GM13976 (cell line): ENCODE measurements around the gene SCART1.

ENCODE experiments used
- DNase-seq: peaks from one replicate; pipeline ENCODE4 v3.0.0; 2012; ENCODE audit warnings: low spot score
- CTCF ChIP-seq: IDR thresholded peaks from 2 replicates; pipeline ENCODE4 v1.5.1; 2012; ENCODE audit warnings: borderline replicate concordance, mild to moderate bottlenecking; ENCODE audit not compliant: insufficient read depth; ENCODE audit errors: extremely low read depth, missing control alignments, control extremely low read depth
- in situ Hi-C: fragments of 300-500 bp; cut with MboI; formaldehyde crosslinking; loops from one replicate; pipeline ENCODE4 v1.12.0; 2022; ENCODE audit warnings: low sequenced_read_pairs, mixed read lengths, inconsistent platforms; ENCODE audit not compliant: unreplicated experiment

Gene SCART1

GRCh38 chr10:133474665-133475424 lies 21.1 kb downstream of the SCART1 start:
- no peak for DNase-seq
- in situ Hi-C loops: no loop called here

GRCh38 chr10:133475425-133475734 lies 21.6 kb downstream of the SCART1 start:
- DNase-seq: no peak
- no peak for TF ChIP-seq CTCF
- in situ Hi-C loops: no loop called here

More at GRCh38 chr10:133474665-133475424, 21.1 kb downstream of the SCART1 start:
- TF ChIP-seq CTCF: no peak

DNA sequence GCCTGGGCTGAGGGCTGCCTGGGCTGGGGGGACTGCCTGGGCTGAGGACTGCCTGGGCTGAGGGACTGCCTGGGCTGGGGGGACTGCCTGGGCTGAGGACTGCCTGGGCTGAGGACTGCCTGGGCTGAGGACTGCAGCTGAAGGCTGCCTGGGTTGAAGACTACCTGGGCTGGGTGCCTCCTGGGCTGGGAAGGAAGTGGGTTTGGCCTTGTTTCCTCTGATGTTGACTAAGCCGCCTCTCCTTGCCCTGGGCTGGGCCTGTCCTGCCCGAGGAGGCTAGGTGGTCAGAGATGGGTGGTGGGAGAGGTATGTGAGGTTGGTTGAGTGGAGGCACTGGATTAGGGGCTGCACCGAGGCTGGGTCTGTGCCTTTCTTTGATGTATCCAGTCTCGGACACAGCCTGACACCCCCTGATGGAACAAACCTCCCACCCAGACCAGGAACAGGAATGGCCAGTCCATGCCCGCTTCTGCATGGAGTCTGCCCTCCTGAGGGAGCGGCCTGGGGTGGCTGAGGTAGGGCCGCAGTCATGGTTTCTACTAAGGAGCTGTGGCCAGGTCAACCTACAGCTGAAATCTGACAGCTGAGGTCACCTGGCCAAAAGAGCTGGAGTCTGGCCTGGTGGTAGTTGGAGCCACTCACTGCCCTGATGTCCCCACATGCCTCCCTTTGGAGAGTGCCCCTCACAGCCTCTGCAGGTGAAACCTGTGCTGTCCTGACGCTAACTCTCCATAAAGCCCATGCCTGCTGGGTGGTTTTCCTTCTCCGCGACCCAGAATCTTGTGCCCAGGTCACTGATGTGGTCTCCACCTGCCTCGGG lies 22.3 kb downstream of the SCART1 start:
- TF ChIP-seq CTCF: no peak

DNA sequence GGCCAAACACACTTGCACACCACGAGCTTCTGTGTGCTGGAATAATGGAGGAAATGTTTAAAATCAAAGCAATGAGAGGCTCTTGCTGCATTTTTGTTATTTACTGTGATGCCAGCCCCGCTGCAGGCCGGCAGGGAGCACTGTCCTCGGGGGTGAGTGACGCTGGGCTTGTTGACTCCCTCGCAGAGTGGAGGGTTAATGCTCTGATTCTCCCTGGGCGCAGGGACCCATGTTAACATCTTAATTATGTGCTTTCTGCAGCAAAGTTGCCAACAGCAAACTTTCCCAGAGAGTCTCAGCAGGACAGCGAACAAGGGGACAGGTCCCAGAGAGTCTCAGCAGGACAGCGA lies 22.9 kb downstream of the SCART1 start:
- DNase-seq: no peak
- no peak for TF ChIP-seq CTCF
- in situ Hi-C loops: no loop called here

More for the DNA sequence above, 22.3 kb downstream of the SCART1 start:
- no peak for DNase-seq
- in situ Hi-C loops: no loop called here

- DNase-seq: no peak
- in situ Hi-C loops: no loop called here
- TF ChIP-seq CTCF: no peak
These were observed 27.4 kb downstream of the SCART1 start for GRCh38 chr10:133481086-133481643.

- in situ Hi-C loops: no loop called here
- no peak for DNase-seq
These were observed 27.9 kb downstream of the SCART1 start for GRCh38 chr10:133481657-133482056.

More at GRCh38 chr10:133481657-133482056, 27.9 kb downstream of the SCART1 start:
- no peak for TF ChIP-seq CTCF
